ENCODE results near the gene PCDH1. TPM values are rescaled to one million over a fixed set of nuclear protein-coding genes. Genes with fewer than 3 reads are reported as not detected.

The PCDH1 gene
- total and polyA plus RNA-seq, 2 donors (not counting 3 experiments of a cell fraction or from before 2014, with no cell fraction given) = 113 to 136 TPM

DNA sequence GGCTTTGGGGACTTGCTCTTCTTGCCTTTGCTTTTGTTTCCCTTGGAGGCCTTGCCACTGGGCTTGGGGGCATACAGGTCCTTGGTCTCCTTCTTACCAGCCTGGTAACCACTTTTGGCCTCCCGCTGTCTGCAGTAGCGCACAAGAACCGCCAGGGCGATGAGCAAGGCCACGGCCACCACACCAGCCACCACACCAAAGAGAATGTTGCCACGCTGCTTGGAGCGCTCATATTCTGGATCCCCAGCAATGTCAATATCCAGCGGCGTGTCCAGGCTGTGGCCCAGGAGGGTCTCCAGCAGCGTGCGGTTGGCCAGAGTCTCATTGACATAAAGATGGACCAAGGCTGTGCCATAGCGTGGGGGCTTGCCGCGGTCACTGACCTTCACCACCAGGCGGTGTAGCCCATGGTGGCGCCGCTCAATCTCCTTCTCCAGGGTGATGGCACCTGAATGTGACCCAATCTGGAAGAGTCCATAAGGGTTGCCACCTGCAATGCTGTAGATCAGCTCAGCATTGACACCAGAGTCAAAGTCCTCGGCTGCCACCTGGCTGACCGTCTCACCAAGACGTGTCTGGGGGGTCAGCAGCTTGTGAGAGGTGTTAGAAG lies 14.5 kb downstream of the PCDH1 start:
- Histone ChIP-seq H3K9ac (replicated peaks; ENCODE audit: extremely low read depth, insufficient read depth, low read length) (no peak overlapping the region), H3K9me1 (replicated peaks; ENCODE audit: control insufficient read depth, extremely low read depth, insufficient read depth, low read length) (no peaks in the 10 kb centered on the region), H3K27ac (ENCODE audit: insufficient read depth, low read depth, low read length) (no peak overlapping the region), H3K36me3 (ENCODE audit: control insufficient read depth in 2 of 2, extremely low read depth in 1 of 2, insufficient read depth in 2 of 2, low read length in 2 of 2) (peaks cover 45 to 64% of the 10 kb centered on the region in 2 experiments), H3K4me2 (ENCODE audit: insufficient read depth, low read length) (no peak overlapping the region), H3K4me3 (replicated peaks in 1 of 3; ENCODE audit: insufficient read depth in 1 of 3, low read depth in 1 of 3, low read length in 3 of 3) (no peak overlapping the region), H3K27me3 (ENCODE audit: control insufficient read depth in 2 of 2, insufficient read depth in 2 of 2, low read length in 2 of 2) (no peaks in the 10 kb centered on the region), H4K20me1 (replicated peaks; ENCODE audit: control insufficient read depth, extremely low read depth, insufficient read depth, low read length) (no peaks in the 10 kb centered on the region), H2AFZ (ENCODE audit: low read depth, low read length) (no peak overlapping the region), H3K4me1 (ENCODE audit: control insufficient read depth, extremely low read depth, insufficient read depth, low read length) (no peaks in the 10 kb centered on the region), H3K79me2 (ENCODE audit: control insufficient read depth, insufficient read depth, low read length) (peaks cover 34% of the 10 kb centered on the region), H3K9me3 (replicated peaks; ENCODE audit: control insufficient read depth, insufficient read depth, low read length) (no peaks in the 10 kb centered on the region)
- TF ChIP-seq POLR2A (IDR thresholded peaks at IDR 0.05; ENCODE audit: low read depth, low read length) (no peak), FOS (IDR thresholded peaks at IDR 0.05; ENCODE audit: borderline replicate concordance, insufficient read depth, low read length) (no peak), EZH2 (IDR thresholded peaks at IDR 0.05; ENCODE audit: borderline replicate concordance, low read depth, low read length, severe bottlenecking) (no peak), MAX (IDR thresholded peaks at IDR 0.05; ENCODE audit: insufficient read depth, insufficient read length) (no peak), GATA2 (IDR thresholded peaks at IDR 0.05; ENCODE audit: insufficient read depth, insufficient read length, low read depth, low read length) (no peak), POLR2AphosphoS5 (IDR thresholded peaks at IDR 0.05; ENCODE audit: insufficient read depth, low read depth, low read length) (no peak)
- ChIA-PET CTCF (interaction anchor here (1.5 to 1.9 kb wide), 2 partner anchors 97 to 106 kb away, joined by 6 to 8 read pairs; no protein-coding TSS in a partner anchor), POLR2A (no interaction called here)
- intact Hi-C loops (cut with micrococcal nuclease) = no loop called here
- FAIRE-seq (no peak), DNase-seq (ENCODE audit: low read depth, low spot score) (no peak)
- BruUV-seq (replicated peaks) = TSS peak; percentile 41
- dilution Hi-C loops (cut with MboI; ENCODE audit: extremely low pct_ligation_motif_present, low sequenced_read_pairs) = no loop called here

GRCh38 chr5:141862936-141863543 lies 15.2 kb downstream of the PCDH1 start:
- Histone ChIP-seq H3K36me3 (ENCODE audit: control insufficient read depth in 2 of 2, extremely low read depth in 1 of 2, insufficient read depth in 2 of 2, low read length in 2 of 2) (peaks cover 42 to 58% of the 10 kb centered on the region in 2 experiments), H3K9me3 (replicated peaks; ENCODE audit: control insufficient read depth, insufficient read depth, low read length) (no peaks in the 10 kb centered on the region), H3K27me3 (ENCODE audit: control insufficient read depth in 2 of 2, insufficient read depth in 2 of 2, low read length in 2 of 2) (no peaks in the 10 kb centered on the region), H3K9me1 (replicated peaks; ENCODE audit: control insufficient read depth, extremely low read depth, insufficient read depth, low read length) (no peaks in the 10 kb centered on the region), H3K9ac (replicated peaks; ENCODE audit: extremely low read depth, insufficient read depth, low read length) (no peak overlapping the region), H4K20me1 (replicated peaks; ENCODE audit: control insufficient read depth, extremely low read depth, insufficient read depth, low read length) (no peaks in the 10 kb centered on the region), H2AFZ (ENCODE audit: low read depth, low read length) (no peak overlapping the region), H3K4me2 (ENCODE audit: insufficient read depth, low read length) (no peak overlapping the region), H3K27ac (ENCODE audit: insufficient read depth, low read depth, low read length) (no peak overlapping the region), H3K4me3 (replicated peaks in 1 of 3; ENCODE audit: insufficient read depth in 1 of 3, low read depth in 1 of 3, low read length in 3 of 3) (no peak overlapping the region), H3K4me1 (ENCODE audit: control insufficient read depth, extremely low read depth, insufficient read depth, low read length) (no peaks in the 10 kb centered on the region), H3K79me2 (ENCODE audit: control insufficient read depth, insufficient read depth, low read length) (peaks cover 28% of the 10 kb centered on the region)
- intact Hi-C loops (cut with micrococcal nuclease) = no loop called here
- CTCF ChIA-PET = no interaction called here
- DNase-seq (ENCODE audit: low read depth, low spot score) (no peak), FAIRE-seq (no peak)
- TF ChIP-seq JUN (IDR thresholded peaks at IDR 0.05; ENCODE audit: borderline replicate concordance, insufficient read depth, insufficient read length, low read depth) = no peak
- no peak for TF ChIP-seq CTCF (IDR thresholded peaks at IDR 0.05; ENCODE audit: extremely low read depth in 1 of 2, insufficient read depth in 1 of 2, low read depth in 1 of 2, low read length in 2 of 2)
- TF ChIP-seq POLR2A (IDR thresholded peaks at IDR 0.05; ENCODE audit: low read depth, low read length) = no peak
- BruUV-seq (replicated peaks) = no TSS peak
- dilution Hi-C loops (cut with MboI; ENCODE audit: extremely low pct_ligation_motif_present, low sequenced_read_pairs) = no loop called here
- POLR2A ChIA-PET = no interaction called here
